Esophagus squamous epithelium (tissue), 5 donors: ENCODE measurements around the gene VOPP1. TPM values are rescaled to one million over a fixed set of nuclear protein-coding genes. Genes with fewer than 3 reads are reported as not detected.

Experiments
- DNase-seq: peaks from one replicate; lab custom pipeline; 2025; lab: John Stamatoyannopoulos, UW
- H3K27ac ChIP-seq, 4 donors: fragments of 200-600 bp; sonication (generic); one replicate each; pipeline ENCODE4 v1.5.1; 2016 to 2019; ENCODE audit warnings: mild to moderate bottlenecking in 1 of 4
- H3K27me3 ChIP-seq, 4 donors: fragments of 200-600 bp; sonication (generic); 1 replicate in 3 of 4; 2 replicates in 1 of 4; pipeline versions ENCODE4 v1.5.1 to v1.6.0; 2017 to 2021; ENCODE audit warnings: antibody characterized with exemption in 1 of 4
- H3K36me3 ChIP-seq, 3 donors: fragments of 200-600 bp; sonication (generic); one replicate each; pipeline ENCODE4 v1.5.1; 2016 to 2019
- H3K4me1 ChIP-seq, 3 donors: fragments of 200-600 bp; sonication (generic); one replicate each; pipeline ENCODE4 v1.5.1; 2017 to 2019
- H3K4me3 ChIP-seq, 4 donors: fragments of 200-600 bp; sonication (generic); 1 replicate in 3 of 4; 2 replicates in 1 of 4; pipeline ENCODE4 v1.5.1; 2016 to 2019; ENCODE audit warnings: mild to moderate bottlenecking in 2 of 4, moderate library complexity in 1 of 4
- H3K9me3 ChIP-seq, 3 donors: fragments of 200-600 bp; sonication (generic); one replicate each; pipeline ENCODE4 v1.5.1; 2016 to 2019
- POLR2A ChIP-seq, 4 donors: fragments of 450-650 bp; IDR thresholded peaks; one replicate each; pipeline ENCODE4 v1.6.1; 2017; ENCODE audit warnings: antibody characterized with exemption in 4 of 4, mild to moderate bottlenecking in 4 of 4, moderate library complexity in 3 of 4
- WGBS, 2 donors: methylation state at CpG; one replicate each; pipeline ENCODE4 v1.1.5; 2018; 5-methylcytosine and 5-hydroxymethylcytosine counted together
- intact Hi-C: fragments of 100-400 bp; cut with DNase I; formaldehyde crosslinking; loops from one replicate; pipeline ENCODE4 v1.15.0; 2022
- total RNA-seq, 4 donors: library from RNA; depleted of rRNA; stranded (reverse); fragments of >200 nt; gene quantifications; one replicate each; pipeline ENCODE4 v1.1.0, GENCODE V29; 2016
- TF ChIP-seq, protein P1 (sequence below), 6 experiments: fragments of 450-650 bp in 4 of 6; fragments of 200-600 bp in 2 of 6; sonication (generic) in 2 of 6; IDR thresholded peaks; one replicate each; pipeline ENCODE4 v1.5.1; 2016 to 2019; ENCODE audit warnings: antibody characterized with exemption in 6 of 6, mild to moderate bottlenecking in 4 of 6, moderate library complexity in 4 of 6
- donor health status: DM: yes; HTN: yes; CAD: no.

VOPP1 gene
- total RNA-seq, 4 donors from 2014 or later: 13.9 to 26.5 (median 19.2) TPM

DNA sequence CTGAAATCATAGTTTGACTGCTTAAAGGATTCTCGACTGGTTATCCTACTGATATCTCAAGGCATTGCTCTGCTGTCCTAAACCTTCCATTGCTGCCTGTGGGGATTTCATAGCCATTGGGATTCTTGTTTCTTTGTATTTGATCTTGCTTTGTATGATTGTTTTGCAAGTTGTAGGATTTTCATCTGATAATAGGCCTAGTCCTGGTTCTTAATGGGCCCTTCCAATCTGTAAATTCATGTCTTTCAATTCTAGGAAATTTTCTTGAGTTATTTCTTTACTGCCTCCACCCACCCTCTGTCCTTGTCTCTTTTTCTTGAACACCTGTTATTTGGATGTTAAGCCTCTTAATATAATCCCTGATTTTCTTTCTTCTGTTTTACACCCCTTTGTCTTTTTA, 134.9 kb downstream of the VOPP1 start:
- intact Hi-C loops: loop anchor here (5.0 kb wide), 1 partner anchor 160 kb away; no protein-coding TSS in a partner anchor

DNA sequence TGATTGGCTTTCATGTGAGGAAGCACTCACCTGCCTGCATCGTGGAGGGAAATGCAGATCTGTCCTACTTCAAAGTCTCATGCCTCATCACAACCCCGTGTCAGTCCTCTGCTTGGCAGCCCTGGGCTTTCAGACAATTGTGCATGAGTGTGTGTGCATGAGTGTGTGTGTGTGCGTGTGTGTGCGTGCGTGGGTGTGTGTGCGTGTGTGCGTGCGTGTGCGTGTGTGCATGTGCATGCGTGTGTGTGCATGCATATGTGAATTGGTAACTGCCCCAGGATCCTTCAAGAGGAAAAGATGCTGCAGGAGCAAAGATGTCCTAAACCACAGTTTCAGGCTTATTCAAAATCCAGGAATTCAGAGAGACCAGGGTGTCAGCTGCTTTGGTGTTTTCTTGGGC, 135.8 kb downstream of the VOPP1 start:
- Histone ChIP-seq H3K4me1 (no peaks in the 10 kb centered on the region), H3K4me3 (no peak overlapping the region), H3K36me3 (peaks cover 0 to 15% (median 0%) of the 10 kb centered on the region in 3 donors), H3K27ac (no peak overlapping the region), H3K27me3 (no peaks in the 10 kb centered on the region), H3K9me3 (no peaks in the 10 kb centered on the region)
- intact Hi-C loops: loop anchor here (5.0 kb wide), 1 partner anchor 161 kb away; no protein-coding TSS in a partner anchor
- TF ChIP-seq POLR2A (IDR thresholded peaks at IDR 0.05): no peak
- TF ChIP-seq, protein P1, sequence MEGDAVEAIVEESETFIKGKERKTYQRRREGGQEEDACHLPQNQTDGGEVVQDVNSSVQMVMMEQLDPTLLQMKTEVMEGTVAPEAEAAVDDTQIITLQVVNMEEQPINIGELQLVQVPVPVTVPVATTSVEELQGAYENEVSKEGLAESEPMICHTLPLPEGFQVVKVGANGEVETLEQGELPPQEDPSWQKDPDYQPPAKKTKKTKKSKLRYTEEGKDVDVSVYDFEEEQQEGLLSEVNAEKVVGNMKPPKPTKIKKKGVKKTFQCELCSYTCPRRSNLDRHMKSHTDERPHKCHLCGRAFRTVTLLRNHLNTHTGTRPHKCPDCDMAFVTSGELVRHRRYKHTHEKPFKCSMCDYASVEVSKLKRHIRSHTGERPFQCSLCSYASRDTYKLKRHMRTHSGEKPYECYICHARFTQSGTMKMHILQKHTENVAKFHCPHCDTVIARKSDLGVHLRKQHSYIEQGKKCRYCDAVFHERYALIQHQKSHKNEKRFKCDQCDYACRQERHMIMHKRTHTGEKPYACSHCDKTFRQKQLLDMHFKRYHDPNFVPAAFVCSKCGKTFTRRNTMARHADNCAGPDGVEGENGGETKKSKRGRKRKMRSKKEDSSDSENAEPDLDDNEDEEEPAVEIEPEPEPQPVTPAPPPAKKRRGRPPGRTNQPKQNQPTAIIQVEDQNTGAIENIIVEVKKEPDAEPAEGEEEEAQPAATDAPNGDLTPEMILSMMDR (IDR thresholded peaks at IDR 0.05): no peak
- no peak for DNase-seq
- 70 to 81% methylated on average over 4 to 10 of the region's 10 CpGs for WGBS, 2 donors

More for the DNA sequence above, 134.9 kb downstream of the VOPP1 start:
- H3K9me3 ChIP-seq: no peaks in the 10 kb centered on the region
- no peaks in the 10 kb centered on the region for H3K27me3 ChIP-seq
- TF ChIP-seq POLR2A (IDR thresholded peaks at IDR 0.05): no peak
- H3K27ac ChIP-seq: no peak overlapping the region
- H3K4me3 ChIP-seq: no peak overlapping the region
- WGBS, 2 donors: 92 to 100% methylated on average over 1 of the region's 1 CpG
- H3K4me1 ChIP-seq: no peaks in the 10 kb centered on the region
- no peak for DNase-seq
- peaks cover 0 to 8% (median 0%) of the 10 kb centered on the region in 3 donors for H3K36me3 ChIP-seq

DNA sequence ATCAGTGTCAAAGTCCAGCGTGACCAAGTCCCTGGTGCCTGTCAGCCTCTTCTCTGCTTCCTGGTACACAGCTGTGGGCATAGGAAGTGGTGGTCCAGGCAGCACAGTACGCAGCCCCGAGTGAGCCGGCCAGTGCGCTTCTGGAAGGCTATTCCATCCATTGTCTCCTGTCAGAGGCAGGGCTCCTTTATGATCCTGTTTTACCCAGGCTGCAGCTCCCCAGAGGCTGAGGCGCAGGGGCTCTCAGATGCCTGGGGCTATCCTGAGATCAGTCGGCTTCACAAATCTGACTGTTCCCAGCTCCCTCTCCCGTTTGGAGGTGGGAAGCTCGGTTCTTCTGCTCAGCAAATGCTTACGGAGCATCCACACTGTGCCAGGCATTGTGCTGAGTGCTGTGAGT, 136.8 kb downstream of the VOPP1 start:
- TF ChIP-seq POLR2A (IDR thresholded peaks at IDR 0.05): no peak
- TF ChIP-seq, protein P1 (IDR thresholded peaks at IDR 0.05): no peak
- 92 to 100% methylated on average over 1 to 2 of the region's 10 CpGs for WGBS, 2 donors
- Histone ChIP-seq H3K27ac (no peak overlapping the region), H3K27me3 (no peaks in the 10 kb centered on the region), H3K4me1 (no peaks in the 10 kb centered on the region), H3K4me3 (no peak overlapping the region), H3K9me3 (no peaks in the 10 kb centered on the region), H3K36me3 (peaks cover 0 to 22% (median 0%) of the 10 kb centered on the region in 3 donors)
- intact Hi-C loops: loop anchor here (5.0 kb wide), 1 partner anchor 162 kb away; no protein-coding TSS in a partner anchor
- DNase-seq: no peak

DNA sequence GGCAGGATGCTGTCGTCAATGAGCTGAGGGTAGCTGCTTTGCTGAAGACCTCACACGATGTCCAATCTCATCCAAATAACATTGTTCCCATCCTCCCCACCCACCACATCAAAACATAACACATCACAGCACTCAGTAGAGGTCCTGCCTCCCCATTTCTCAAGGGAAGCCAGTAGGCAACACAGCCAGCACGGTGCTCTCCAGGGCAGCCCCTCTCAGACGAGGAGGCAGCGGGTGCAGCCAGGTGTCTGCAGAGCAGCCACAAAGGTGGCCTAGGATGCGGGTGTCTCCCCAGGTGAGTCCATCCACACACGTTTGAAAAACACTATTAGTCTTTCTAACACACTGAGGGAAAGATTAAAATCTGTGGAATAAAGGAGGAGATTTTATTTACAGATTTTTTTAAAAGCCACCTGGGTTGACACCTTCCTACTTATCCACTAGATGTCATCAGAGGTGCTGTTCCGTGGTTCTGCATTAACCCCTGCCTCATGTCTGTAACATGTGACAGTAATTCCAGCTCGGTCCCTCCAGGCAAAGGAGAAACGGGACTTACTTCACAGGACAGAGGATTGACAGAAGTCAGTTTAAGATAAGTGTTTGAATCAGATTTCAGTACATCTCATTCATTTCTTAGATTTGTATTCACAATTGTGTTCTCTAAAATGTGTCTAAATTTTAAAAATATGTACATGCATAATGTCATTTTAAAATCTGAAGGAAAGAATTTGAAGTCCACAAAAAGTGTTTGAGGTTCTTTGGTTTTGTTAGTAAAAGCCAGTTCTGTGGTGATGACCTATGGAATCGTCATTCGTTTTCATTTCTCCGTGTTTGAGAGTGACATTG, 139.1 kb downstream of the VOPP1 start:
- no peak for TF ChIP-seq POLR2A (IDR thresholded peaks at IDR 0.05)
- TF ChIP-seq, protein P1 (IDR thresholded peaks at IDR 0.05): peak; percentile 18 to 62 (median 28)
- Histone ChIP-seq H3K9me3 (no peaks in the 10 kb centered on the region), H3K27me3 (no peaks in the 10 kb centered on the region), H3K36me3 (peaks cover 0 to 38% (median 0%) of the 10 kb centered on the region in 3 donors), H3K4me3 (no peak overlapping the region), H3K27ac (no peak overlapping the region), H3K4me1 (no peaks in the 10 kb centered on the region)
- 52 to 67% methylated on average over 10 to 13 of the region's 13 CpGs for WGBS, 2 donors
- intact Hi-C loops: no loop called here
- DNase-seq: no peak

DNA sequence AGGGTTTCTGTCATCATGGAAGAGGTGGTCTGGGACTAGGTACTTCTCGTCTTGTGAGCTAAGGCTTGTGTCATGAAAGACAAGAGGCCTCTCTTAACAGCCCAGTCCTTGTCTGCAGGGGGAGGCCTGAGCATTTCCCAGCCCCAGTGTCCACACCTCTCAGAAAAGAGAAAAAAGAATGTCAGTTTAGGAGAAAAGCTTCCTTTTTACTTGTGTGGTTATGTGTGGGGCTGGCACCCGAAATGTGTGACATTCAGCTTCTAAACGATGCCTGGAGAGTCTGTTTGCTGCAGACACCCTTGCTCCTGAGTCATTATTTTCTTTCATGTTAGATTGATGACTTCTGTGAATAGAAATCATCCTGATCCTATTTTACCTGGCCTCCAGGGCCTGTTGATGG, 139.8 kb downstream of the VOPP1 start:
- peaks cover 0 to 44% (median 0%) of the 10 kb centered on the region in 3 donors for H3K36me3 ChIP-seq
- H3K4me3 ChIP-seq: no peak overlapping the region
- 68 to 77% methylated on average over 3 of the region's 3 CpGs for WGBS, 2 donors
- no peaks in the 10 kb centered on the region for H3K4me1 ChIP-seq
- no peaks in the 10 kb centered on the region for H3K27me3 ChIP-seq
- intact Hi-C loops: no loop called here
- H3K27ac ChIP-seq: no peak overlapping the region
- no peak for TF ChIP-seq POLR2A (IDR thresholded peaks at IDR 0.05)
- TF ChIP-seq, protein P1 (IDR thresholded peaks at IDR 0.05): no peak
- no peaks in the 10 kb centered on the region for H3K9me3 ChIP-seq
- no peak for DNase-seq
